ENCODE measurements around the gene RUSC2.
"Not testable (repeated sequence)": the region's sequence is repeated elsewhere in the genome, so short reads cannot be mapped to it uniquely, and the experiment has no call there.

RUSC2 gene

GRCh38 chr9:35490155-35490909, 421 bp downstream of the RUSC2 start:
- Histone ChIP-seq H3K27me3 (replicated peaks in 2 of 5; ENCODE audit: control insufficient read depth in 4 of 5, insufficient read depth in 5 of 5, low read length in 4 of 5) (no peaks in the 10 kb centered on the region), H3K36me3 (ENCODE audit: control insufficient read depth in 4 of 4, insufficient read depth in 4 of 4, low read length in 3 of 4) (no peaks in the 10 kb centered on the region), H3K4me3 (ENCODE audit: control insufficient read depth in 1 of 7, extremely low read depth in 1 of 7, insufficient read depth in 4 of 7, low read depth in 2 of 7, low read length in 6 of 7) (peak overlapping the region; percentile 66 to 90 (median 80)), H3K27ac (ENCODE audit: insufficient read depth in 1 of 2, low read depth in 1 of 2, low read length in 2 of 2, poor library complexity in 1 of 2, severe bottlenecking in 2 of 2) (peak overlapping the region; percentile 62 to 74), H3K9me3 (ENCODE audit: control extremely low read depth in 1 of 5, control insufficient read depth in 4 of 5, insufficient read depth in 2 of 5, low read depth in 1 of 5, low read length in 4 of 5) (no peaks in the 10 kb centered on the region), H3K4me1 (ENCODE audit: control extremely low read depth in 1 of 4, control insufficient read depth in 4 of 4, insufficient read depth in 4 of 4, low read length in 3 of 4) (peaks cover 15 to 38% (median 35%) of the 10 kb centered on the region in 4 experiments)
- CTCF ChIA-PET: interaction anchor here (0.6 to 2.1 kb wide), 7 partner anchors 11 to 158 kb away, joined by 3 to 14 read pairs (median 5); no protein-coding TSS in a partner anchor
- POLR2A ChIA-PET: no interaction called here
- peak in 2 of 3 donors; percentile 34 to 48 for DNase-seq
- 21% methylated on average over 37 of the region's 44 CpGs for WGBS (ENCODE audit: insufficient coverage)

GRCh38 chr9:35490910-35491465, 1.1 kb downstream of the RUSC2 start:
- DNase-seq: no peak
- Histone ChIP-seq H3K36me3 (ENCODE audit: control insufficient read depth in 4 of 4, insufficient read depth in 4 of 4, low read length in 3 of 4) (peaks cover 0 to 3% (median 2%) of the 10 kb centered on the region in 4 experiments), H3K9me3 (ENCODE audit: control extremely low read depth in 1 of 5, control insufficient read depth in 4 of 5, insufficient read depth in 2 of 5, low read depth in 1 of 5, low read length in 4 of 5) (peaks cover 0 to under 1% (median 0%) of the 10 kb centered on the region in 5 experiments), H3K27me3 (replicated peaks in 2 of 5; ENCODE audit: control insufficient read depth in 4 of 5, insufficient read depth in 5 of 5, low read length in 4 of 5) (no peaks in the 10 kb centered on the region), H3K4me1 (ENCODE audit: control extremely low read depth in 1 of 4, control insufficient read depth in 4 of 4, insufficient read depth in 4 of 4, low read length in 3 of 4) (peaks cover 15 to 38% (median 35%) of the 10 kb centered on the region in 4 experiments), H3K27ac (ENCODE audit: insufficient read depth in 1 of 2, low read depth in 1 of 2, low read length in 2 of 2, poor library complexity in 1 of 2, severe bottlenecking in 2 of 2) (peak overlapping the region; percentile 62 to 74), H3K4me3 (ENCODE audit: control insufficient read depth in 1 of 7, extremely low read depth in 1 of 7, insufficient read depth in 4 of 7, low read depth in 2 of 7, low read length in 6 of 7) (peak overlapping the region; percentile 66 to 90 (median 80))
- ChIA-PET CTCF (interaction anchor here (0.7 kb wide), 1 partner anchor 390 kb away, joined by 4 read pairs; no protein-coding TSS in a partner anchor), POLR2A (interaction anchor here (0.6 to 1.1 kb wide), 2 partner anchors 376 to 823 kb away, joined by 3 to 4 read pairs; partner anchors contain the start of gene ATOSB)
- WGBS (ENCODE audit: insufficient coverage): 93% methylated on average over 11 of the region's 12 CpGs

DNA sequence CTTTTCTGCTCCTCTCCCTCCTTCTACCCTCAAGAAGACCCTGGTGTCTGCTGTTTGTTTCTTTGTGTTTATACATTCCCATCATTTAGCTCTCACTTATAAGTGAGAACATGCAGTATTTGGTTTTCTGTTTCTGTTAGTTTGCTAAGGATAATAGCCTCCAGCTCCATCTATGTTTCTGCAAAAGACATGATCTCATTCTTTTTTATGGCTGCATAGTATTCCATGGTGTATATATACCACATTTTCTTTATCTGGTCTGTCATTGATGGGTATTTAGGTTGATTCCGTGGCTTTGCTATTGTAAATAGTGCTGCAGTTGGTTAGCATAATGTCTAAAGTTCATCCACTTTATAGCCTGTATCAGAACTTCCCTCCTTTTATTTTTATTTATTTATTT, 3.2 kb downstream of the RUSC2 start:
- POLR2A ChIA-PET; DNase-seq; H3K27me3 ChIP-seq (replicated peaks in 2 of 5; ENCODE audit: control insufficient read depth in 4 of 5, insufficient read depth in 5 of 5, low read length in 4 of 5); H3K4me3 ChIP-seq (ENCODE audit: control insufficient read depth in 1 of 7, extremely low read depth in 1 of 7, insufficient read depth in 4 of 7, low read depth in 2 of 7, low read length in 6 of 7); H3K9me3 ChIP-seq (ENCODE audit: control extremely low read depth in 1 of 5, control insufficient read depth in 4 of 5, insufficient read depth in 2 of 5, low read depth in 1 of 5, low read length in 4 of 5): not testable (repeated sequence)
- CTCF ChIA-PET: interaction anchor here (1.6 kb wide), 1 partner anchor 13 kb away, joined by 4 read pairs; no protein-coding TSS in a partner anchor
- H3K36me3 ChIP-seq (ENCODE audit: control insufficient read depth in 4 of 4, insufficient read depth in 4 of 4, low read length in 3 of 4): peaks cover 0 to 18% (median 9%) of the 10 kb centered on the region in 4 experiments
- peak overlapping the region in 1 of 2 experiments; percentile 74 for H3K27ac ChIP-seq (ENCODE audit: insufficient read depth in 1 of 2, low read depth in 1 of 2, low read length in 2 of 2, poor library complexity in 1 of 2, severe bottlenecking in 2 of 2)
- no CpG with 5 or more reads among the region's 1 CpG for WGBS (ENCODE audit: insufficient coverage)
- H3K4me1 ChIP-seq (ENCODE audit: control extremely low read depth in 1 of 4, control insufficient read depth in 4 of 4, insufficient read depth in 4 of 4, low read length in 3 of 4): peaks cover 15 to 38% (median 35%) of the 10 kb centered on the region in 4 experiments

DNA sequence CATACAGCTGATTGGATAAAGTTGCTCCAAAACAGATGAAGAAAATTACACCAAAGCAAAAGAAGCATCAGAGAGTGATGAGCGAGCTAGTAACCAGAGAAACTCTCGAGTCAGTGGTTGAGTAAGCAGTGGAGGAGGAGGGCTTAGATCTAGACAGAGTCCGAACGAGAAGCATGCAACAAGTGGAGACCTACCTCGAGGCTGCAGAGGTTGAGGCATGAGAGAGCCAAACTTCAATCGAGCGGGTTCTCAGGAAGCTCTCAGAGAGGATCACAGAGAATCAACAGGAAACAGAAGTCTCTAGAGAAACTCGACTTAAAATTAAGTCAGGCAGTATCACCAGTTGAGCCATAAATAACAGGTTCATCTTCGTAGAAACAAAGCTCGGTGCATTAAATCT, 6.1 kb downstream of the RUSC2 start:
- ChIA-PET POLR2A (interaction anchor here (1.3 kb wide), 1 partner anchor 58 kb away, joined by 3 read pairs; no protein-coding TSS in a partner anchor), CTCF (interaction anchor here (0.8 to 2.1 kb wide), 6 partner anchors 11 to 26 kb away, joined by 3 to 7 read pairs (median 3); no protein-coding TSS in a partner anchor)
- Histone ChIP-seq H3K36me3 (ENCODE audit: control insufficient read depth in 4 of 4, insufficient read depth in 4 of 4, low read length in 3 of 4) (peaks cover 0 to 18% (median 9%) of the 10 kb centered on the region in 4 experiments), H3K4me3 (ENCODE audit: control insufficient read depth in 1 of 7, extremely low read depth in 1 of 7, insufficient read depth in 4 of 7, low read depth in 2 of 7, low read length in 6 of 7) (no peak overlapping the region), H3K27ac (ENCODE audit: insufficient read depth in 1 of 2, low read depth in 1 of 2, low read length in 2 of 2, poor library complexity in 1 of 2, severe bottlenecking in 2 of 2) (no peak overlapping the region), H3K9me3 (ENCODE audit: control extremely low read depth in 1 of 5, control insufficient read depth in 4 of 5, insufficient read depth in 2 of 5, low read depth in 1 of 5, low read length in 4 of 5) (peaks cover 0 to 11% (median 3%) of the 10 kb centered on the region in 5 experiments), H3K4me1 (ENCODE audit: control extremely low read depth in 1 of 4, control insufficient read depth in 4 of 4, insufficient read depth in 4 of 4, low read length in 3 of 4) (peaks cover 11 to 18% (median 18%) of the 10 kb centered on the region in 4 experiments), H3K27me3 (replicated peaks in 2 of 5; ENCODE audit: control insufficient read depth in 4 of 5, insufficient read depth in 5 of 5, low read length in 4 of 5) (no peaks in the 10 kb centered on the region)
- 61% methylated on average over 10 of the region's 10 CpGs for WGBS (ENCODE audit: insufficient coverage)
- peak in 2 of 3 donors; percentile 21 to 36 for DNase-seq

- H3K4me3 ChIP-seq (ENCODE audit: control insufficient read depth in 1 of 7, extremely low read depth in 1 of 7, insufficient read depth in 4 of 7, low read depth in 2 of 7, low read length in 6 of 7); CTCF ChIA-PET; DNase-seq; H3K4me1 ChIP-seq (ENCODE audit: control extremely low read depth in 1 of 4, control insufficient read depth in 4 of 4, insufficient read depth in 4 of 4, low read length in 3 of 4); H3K27me3 ChIP-seq (replicated peaks in 2 of 5; ENCODE audit: control insufficient read depth in 4 of 5, insufficient read depth in 5 of 5, low read length in 4 of 5); H3K27ac ChIP-seq (ENCODE audit: insufficient read depth in 1 of 2, low read depth in 1 of 2, low read length in 2 of 2, poor library complexity in 1 of 2, severe bottlenecking in 2 of 2): not testable (repeated sequence)
- POLR2A ChIA-PET: interaction anchor here (1.0 kb wide), 1 partner anchor 8 kb away, joined by 3 read pairs; no protein-coding TSS in a partner anchor
- WGBS (ENCODE audit: insufficient coverage): 98% methylated on average over 6 of the region's 10 CpGs
- Histone ChIP-seq H3K36me3 (ENCODE audit: control insufficient read depth in 4 of 4, insufficient read depth in 4 of 4, low read length in 3 of 4) (peaks cover 0 to 18% (median 9%) of the 10 kb centered on the region in 4 experiments), H3K9me3 (ENCODE audit: control extremely low read depth in 1 of 5, control insufficient read depth in 4 of 5, insufficient read depth in 2 of 5, low read depth in 1 of 5, low read length in 4 of 5) (peaks cover 0 to 11% (median 3%) of the 10 kb centered on the region in 5 experiments)
Observed at GRCh38 chr9:35498245-35498644, 8.3 kb downstream of the RUSC2 start.

GRCh38 chr9:35499029-35499700, 9.3 kb downstream of the RUSC2 start:
- H3K4me3 ChIP-seq (ENCODE audit: control insufficient read depth in 1 of 7, extremely low read depth in 1 of 7, insufficient read depth in 4 of 7, low read depth in 2 of 7, low read length in 6 of 7): no peak overlapping the region
- ChIA-PET CTCF (no interaction called here), POLR2A (no interaction called here)
- no peak for DNase-seq
- peaks cover 0 to 18% (median 9%) of the 10 kb centered on the region in 4 experiments for H3K36me3 ChIP-seq (ENCODE audit: control insufficient read depth in 4 of 4, insufficient read depth in 4 of 4, low read length in 3 of 4)
- H3K4me1 ChIP-seq (ENCODE audit: control extremely low read depth in 1 of 4, control insufficient read depth in 4 of 4, insufficient read depth in 4 of 4, low read length in 3 of 4): no peaks in the 10 kb centered on the region
- H3K9me3 ChIP-seq (ENCODE audit: control extremely low read depth in 1 of 5, control insufficient read depth in 4 of 5, insufficient read depth in 2 of 5, low read depth in 1 of 5, low read length in 4 of 5): peaks cover 0 to 12% (median 3%) of the 10 kb centered on the region in 5 experiments
- no peak overlapping the region for H3K27ac ChIP-seq (ENCODE audit: insufficient read depth in 1 of 2, low read depth in 1 of 2, low read length in 2 of 2, poor library complexity in 1 of 2, severe bottlenecking in 2 of 2)
- 100% methylated on average over 1 of the region's 2 CpGs for WGBS (ENCODE audit: insufficient coverage)
- no peaks in the 10 kb centered on the region for H3K27me3 ChIP-seq (replicated peaks in 2 of 5; ENCODE audit: control insufficient read depth in 4 of 5, insufficient read depth in 5 of 5, low read length in 4 of 5)

All from common myeloid progenitor, CD34-positive (primary cell).